Panc1 (cell line): ENCODE measurements around the gene SYNC.

Experiments
- POLR2AphosphoS5 ChIP-seq: IDR thresholded peaks from 2 replicates; pipeline ENCODE4 v1.6.1; 2012; ENCODE audit warnings: mild to moderate bottlenecking, low read depth, low read length, moderate library complexity
- SIN3A ChIP-seq: IDR thresholded peaks from 2 replicates; pipeline ENCODE4 v1.6.1; 2012; ENCODE audit warnings: low read depth, mild to moderate bottlenecking, low read length, moderate library complexity, borderline replicate concordance; ENCODE audit not compliant: insufficient read depth
- TCF7L2 ChIP-seq: IDR thresholded peaks from 2 replicates; pipeline ENCODE4 v1.6.1; 2011; ENCODE audit warnings: mild to moderate bottlenecking, low read depth, low read length, inconsistent platforms
- TF ChIP-seq, protein P1 (sequence below): fragments of 450-650 bp; IDR thresholded peaks from 2 replicates; pipeline ENCODE4 v1.5.1; 2017; ENCODE audit warnings: mild to moderate bottlenecking
- TF ChIP-seq, protein P2 (sequence below), 2 experiments: IDR thresholded peaks; 2 replicates each; pipeline ENCODE4 v1.6.1; 2011 to 2012; ENCODE audit warnings: low read depth in 2 of 2, control low read depth in 1 of 2, low read length in 1 of 2, mild to moderate bottlenecking in 1 of 2, moderate library complexity in 1 of 2; ENCODE audit not compliant: insufficient read depth in 1 of 2

DNA sequence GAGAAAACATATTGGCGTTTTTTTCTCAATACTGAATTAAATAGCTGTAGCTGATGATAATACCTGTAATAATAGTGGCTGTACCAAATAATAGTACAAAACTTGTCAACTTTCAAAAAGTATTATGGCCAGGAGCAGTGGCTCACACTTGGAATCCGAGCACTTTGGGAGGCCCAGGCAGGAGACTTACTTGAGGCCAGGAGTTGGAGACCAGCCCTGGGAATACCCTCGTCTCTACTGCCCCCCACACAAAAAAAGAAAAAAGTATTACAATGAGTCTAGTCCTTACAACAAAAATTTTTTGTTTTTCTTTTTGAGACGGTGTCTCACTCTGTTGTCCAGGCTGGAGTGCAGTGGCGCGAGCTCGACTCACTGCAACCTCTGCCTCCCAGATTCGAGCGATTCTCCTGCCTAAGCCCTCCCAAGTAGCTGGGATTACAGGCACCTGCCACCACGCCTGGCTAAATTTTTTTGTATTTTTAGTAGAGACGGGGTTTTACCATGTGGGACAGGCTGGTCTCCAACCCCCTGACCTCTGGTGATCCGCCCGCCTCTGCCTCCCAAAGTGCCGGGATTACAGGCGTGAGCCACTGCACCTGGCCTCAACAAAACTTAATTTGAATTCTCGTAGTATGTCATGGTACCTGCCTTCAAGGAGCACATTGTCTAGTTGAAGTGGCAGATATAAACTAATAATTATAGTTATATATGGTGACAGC, 50.2 kb downstream of the SYNC start:
- TF ChIP-seq, protein P1, sequence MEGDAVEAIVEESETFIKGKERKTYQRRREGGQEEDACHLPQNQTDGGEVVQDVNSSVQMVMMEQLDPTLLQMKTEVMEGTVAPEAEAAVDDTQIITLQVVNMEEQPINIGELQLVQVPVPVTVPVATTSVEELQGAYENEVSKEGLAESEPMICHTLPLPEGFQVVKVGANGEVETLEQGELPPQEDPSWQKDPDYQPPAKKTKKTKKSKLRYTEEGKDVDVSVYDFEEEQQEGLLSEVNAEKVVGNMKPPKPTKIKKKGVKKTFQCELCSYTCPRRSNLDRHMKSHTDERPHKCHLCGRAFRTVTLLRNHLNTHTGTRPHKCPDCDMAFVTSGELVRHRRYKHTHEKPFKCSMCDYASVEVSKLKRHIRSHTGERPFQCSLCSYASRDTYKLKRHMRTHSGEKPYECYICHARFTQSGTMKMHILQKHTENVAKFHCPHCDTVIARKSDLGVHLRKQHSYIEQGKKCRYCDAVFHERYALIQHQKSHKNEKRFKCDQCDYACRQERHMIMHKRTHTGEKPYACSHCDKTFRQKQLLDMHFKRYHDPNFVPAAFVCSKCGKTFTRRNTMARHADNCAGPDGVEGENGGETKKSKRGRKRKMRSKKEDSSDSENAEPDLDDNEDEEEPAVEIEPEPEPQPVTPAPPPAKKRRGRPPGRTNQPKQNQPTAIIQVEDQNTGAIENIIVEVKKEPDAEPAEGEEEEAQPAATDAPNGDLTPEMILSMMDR, result no peak
- TF ChIP-seq, protein P2, sequence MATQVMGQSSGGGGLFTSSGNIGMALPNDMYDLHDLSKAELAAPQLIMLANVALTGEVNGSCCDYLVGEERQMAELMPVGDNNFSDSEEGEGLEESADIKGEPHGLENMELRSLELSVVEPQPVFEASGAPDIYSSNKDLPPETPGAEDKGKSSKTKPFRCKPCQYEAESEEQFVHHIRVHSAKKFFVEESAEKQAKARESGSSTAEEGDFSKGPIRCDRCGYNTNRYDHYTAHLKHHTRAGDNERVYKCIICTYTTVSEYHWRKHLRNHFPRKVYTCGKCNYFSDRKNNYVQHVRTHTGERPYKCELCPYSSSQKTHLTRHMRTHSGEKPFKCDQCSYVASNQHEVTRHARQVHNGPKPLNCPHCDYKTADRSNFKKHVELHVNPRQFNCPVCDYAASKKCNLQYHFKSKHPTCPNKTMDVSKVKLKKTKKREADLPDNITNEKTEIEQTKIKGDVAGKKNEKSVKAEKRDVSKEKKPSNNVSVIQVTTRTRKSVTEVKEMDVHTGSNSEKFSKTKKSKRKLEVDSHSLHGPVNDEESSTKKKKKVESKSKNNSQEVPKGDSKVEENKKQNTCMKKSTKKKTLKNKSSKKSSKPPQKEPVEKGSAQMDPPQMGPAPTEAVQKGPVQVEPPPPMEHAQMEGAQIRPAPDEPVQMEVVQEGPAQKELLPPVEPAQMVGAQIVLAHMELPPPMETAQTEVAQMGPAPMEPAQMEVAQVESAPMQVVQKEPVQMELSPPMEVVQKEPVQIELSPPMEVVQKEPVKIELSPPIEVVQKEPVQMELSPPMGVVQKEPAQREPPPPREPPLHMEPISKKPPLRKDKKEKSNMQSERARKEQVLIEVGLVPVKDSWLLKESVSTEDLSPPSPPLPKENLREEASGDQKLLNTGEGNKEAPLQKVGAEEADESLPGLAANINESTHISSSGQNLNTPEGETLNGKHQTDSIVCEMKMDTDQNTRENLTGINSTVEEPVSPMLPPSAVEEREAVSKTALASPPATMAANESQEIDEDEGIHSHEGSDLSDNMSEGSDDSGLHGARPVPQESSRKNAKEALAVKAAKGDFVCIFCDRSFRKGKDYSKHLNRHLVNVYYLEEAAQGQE (IDR thresholded peaks at IDR 0.05; ENCODE audit: insufficient read depth in 1 of 2, low read depth in 2 of 2, low read length in 1 of 2), result no peak
- TF ChIP-seq TCF7L2 (no peak), POLR2AphosphoS5 (no peak), SIN3A (no peak)
